Measurements from ENCODE around the gene C1orf174.

DNA sequence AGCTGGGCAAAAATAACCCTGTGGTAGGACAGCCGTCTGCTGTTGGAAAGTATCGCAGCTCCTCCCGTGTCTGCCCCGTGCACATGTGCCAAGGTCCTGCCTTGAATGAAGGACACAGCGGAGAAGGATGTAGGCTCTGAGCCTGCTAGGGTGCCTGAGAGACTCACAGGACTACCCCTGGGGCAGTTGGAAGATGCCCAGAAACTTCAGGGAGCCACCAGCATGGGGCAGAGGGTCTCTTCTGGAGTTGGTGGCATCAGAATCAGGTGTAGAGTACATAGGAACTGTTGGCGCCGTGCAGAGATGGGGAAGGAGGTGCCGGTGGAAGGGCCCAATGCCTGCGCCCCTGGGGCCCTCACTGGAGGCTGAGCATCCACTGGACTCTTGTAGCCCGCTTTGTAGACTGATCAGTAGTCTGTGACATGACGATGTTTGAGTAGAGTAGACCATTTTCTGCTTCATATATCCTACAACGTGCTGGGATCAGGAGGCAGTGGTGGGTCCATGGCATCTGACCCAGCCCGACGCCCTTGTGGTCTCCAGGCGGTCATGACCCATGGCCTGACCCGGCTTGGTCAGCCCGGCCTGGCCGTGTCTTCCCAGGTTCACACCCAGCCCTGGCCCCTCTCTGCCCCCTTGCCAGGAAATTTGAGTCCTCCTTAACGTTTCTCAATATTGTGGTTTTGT is 5.3 kb upstream of the C1orf174 start:
- TF ChIP-seq, protein P1, sequence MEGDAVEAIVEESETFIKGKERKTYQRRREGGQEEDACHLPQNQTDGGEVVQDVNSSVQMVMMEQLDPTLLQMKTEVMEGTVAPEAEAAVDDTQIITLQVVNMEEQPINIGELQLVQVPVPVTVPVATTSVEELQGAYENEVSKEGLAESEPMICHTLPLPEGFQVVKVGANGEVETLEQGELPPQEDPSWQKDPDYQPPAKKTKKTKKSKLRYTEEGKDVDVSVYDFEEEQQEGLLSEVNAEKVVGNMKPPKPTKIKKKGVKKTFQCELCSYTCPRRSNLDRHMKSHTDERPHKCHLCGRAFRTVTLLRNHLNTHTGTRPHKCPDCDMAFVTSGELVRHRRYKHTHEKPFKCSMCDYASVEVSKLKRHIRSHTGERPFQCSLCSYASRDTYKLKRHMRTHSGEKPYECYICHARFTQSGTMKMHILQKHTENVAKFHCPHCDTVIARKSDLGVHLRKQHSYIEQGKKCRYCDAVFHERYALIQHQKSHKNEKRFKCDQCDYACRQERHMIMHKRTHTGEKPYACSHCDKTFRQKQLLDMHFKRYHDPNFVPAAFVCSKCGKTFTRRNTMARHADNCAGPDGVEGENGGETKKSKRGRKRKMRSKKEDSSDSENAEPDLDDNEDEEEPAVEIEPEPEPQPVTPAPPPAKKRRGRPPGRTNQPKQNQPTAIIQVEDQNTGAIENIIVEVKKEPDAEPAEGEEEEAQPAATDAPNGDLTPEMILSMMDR (IDR thresholded peaks at IDR 0.05), result no peak
- TF ChIP-seq POLR2AphosphoS5 (IDR thresholded peaks at IDR 0.05; ENCODE audit: low read depth, low read length), result no peak
- no peak for TF ChIP-seq SIN3A (IDR thresholded peaks at IDR 0.05; ENCODE audit: borderline replicate concordance, insufficient read depth, low read depth, low read length)

Measured in Panc1 (cell line).